ENCODE measurements around the gene GAB4. TPM values are rescaled to one million over a fixed set of nuclear protein-coding genes. Genes with fewer than 3 reads are reported as not detected.

Gene GAB4
- total and polyA plus RNA-seq, 9 donors, result not detected

Other genes with a start within 250 kb of the GAB4 start
- gene XKR3, start 182.8 kb downstream of the GAB4 start, total RNA-seq, result not detected
- gene XKR3, start 182.8 kb downstream of the GAB4 start, polyA plus RNA-seq, result not detected
- gene IL17RA, start 76.8 kb upstream of the GAB4 start, total RNA-seq, result 10 to 100 TPM in 5 of 7 donors, 1 to 10 TPM in 2; 7.3 to 18.1 (median 14.0) TPM
- 10 to 100 TPM in 1 of 2 donors, 1 to 10 TPM in 1; 6.4 to 11.2 TPM for gene IL17RA, start 76.8 kb upstream of the GAB4 start, polyA plus RNA-seq
- gene TMEM121B, start 113.1 kb upstream of the GAB4 start, total RNA-seq, result 1 to 10 TPM in 1 of 7 donors, under 1 TPM in 6; 0.12 to 1.1 (median 0.53) TPM
- gene TMEM121B, start 113.1 kb upstream of the GAB4 start, polyA plus RNA-seq, result under 1 TPM; 0.17 to 0.67 TPM
- 10 to 100 TPM; 17.2 to 29.5 (median 24.5) TPM for gene HDHD5, start 151.1 kb upstream of the GAB4 start, total RNA-seq
- 10 to 100 TPM in 1 of 2 donors, 1 to 10 TPM in 1; 8.9 to 23.4 TPM for gene HDHD5, start 151.1 kb upstream of the GAB4 start, polyA plus RNA-seq
- gene ADA2, start 211.2 kb upstream of the GAB4 start, total RNA-seq, result 10 to 100 TPM in 4 of 7 donors, 1 to 10 TPM in 3; 2.0 to 15.7 (median 12.3) TPM
- gene ADA2, start 211.2 kb upstream of the GAB4 start, polyA plus RNA-seq, result 10 to 100 TPM; 13.4 to 41.6 TPM